Loucy (cell line): ENCODE results near the gene ARL14EP.
A peak's percentile ranks its signal among the peaks of the same experiment; 100 is the strongest.

Source experiments
- H2AFZ ChIP-seq: fragments of 200-600 bp; sonication (generic); 2 replicates; pipeline ENCODE4 v1.6.0; 2016; ENCODE audit warnings: antibody characterized with exemption, mild to moderate bottlenecking, low read length, moderate library complexity
- H3F3A ChIP-seq: fragments of 200-600 bp; 2 replicates; pipeline ENCODE4 v1.6.0; 2016; ENCODE audit warnings: antibody characterized with exemption, low read depth, mild to moderate bottlenecking
- H3K27me3 ChIP-seq: fragments of 200-600 bp; sonication (generic); 2 replicates; pipeline ENCODE4 v1.6.1; 2014; ENCODE audit warnings: low read length, mild to moderate bottlenecking; ENCODE audit not compliant: insufficient read depth, poor library complexity, severe bottlenecking
- H3K36me3 ChIP-seq: fragments of 200-600 bp; sonication (generic); 2 replicates; pipeline ENCODE4 v1.6.1; 2016; ENCODE audit warnings: low read length; ENCODE audit not compliant: insufficient read depth
- H3K4me1 ChIP-seq: fragments of 200-600 bp; sonication (generic); 2 replicates; pipeline ENCODE4 v1.5.1; 2014; ENCODE audit warnings: low read length, mild to moderate bottlenecking; ENCODE audit not compliant: insufficient read depth, poor library complexity, severe bottlenecking
- H3K4me2 ChIP-seq: fragments of 200-600 bp; sonication (generic); 2 replicates; pipeline ENCODE4 v1.6.0; 2014; ENCODE audit warnings: antibody characterized with exemption, low read length, low read depth, mild to moderate bottlenecking; ENCODE audit not compliant: poor library complexity, severe bottlenecking
- H3K4me3 ChIP-seq: fragments of 200-600 bp; sonication (generic); 2 replicates; pipeline ENCODE4 v1.5.1; 2014; ENCODE audit warnings: low read length, mild to moderate bottlenecking, mixed read lengths; ENCODE audit not compliant: poor library complexity, severe bottlenecking
- H3K79me2 ChIP-seq: fragments of 200-600 bp; sonication (generic); 2 replicates; pipeline ENCODE4 v1.6.1; 2014; ENCODE audit warnings: low read length; ENCODE audit not compliant: insufficient read depth
- H3K9ac ChIP-seq: fragments of 200-600 bp; sonication (generic); 2 replicates; pipeline ENCODE4 v1.6.0; 2014; ENCODE audit warnings: mild to moderate bottlenecking, low read depth, low read length, moderate library complexity; ENCODE audit not compliant: poor library complexity, severe bottlenecking
- H3K9me2 ChIP-seq: fragments of 200-600 bp; sonication (generic); replicated peaks from 2 replicates; pipeline ENCODE4 v1.6.1; 2016; ENCODE audit warnings: low read depth, low read length, mixed read lengths
- H3K9me3 ChIP-seq: fragments of 200-600 bp; sonication (generic); 2 replicates; pipeline ENCODE4 v1.6.1; 2014; ENCODE audit warnings: mild to moderate bottlenecking, antibody characterized with exemption, low read length, low read depth; ENCODE audit not compliant: insufficient read depth
- H4K20me1 ChIP-seq: fragments of 200-600 bp; sonication (generic); 2 replicates; pipeline ENCODE4 v1.6.0; 2014; ENCODE audit warnings: antibody characterized with exemption, low read length, mild to moderate bottlenecking; ENCODE audit not compliant: insufficient read depth, poor library complexity, severe bottlenecking
- EZH2phosphoT487 ChIP-seq: fragments of 200-600 bp; IDR thresholded peaks from 2 replicates; pipeline ENCODE4 v1.6.1; 2018; ENCODE audit warnings: antibody characterized with exemption, mild to moderate bottlenecking, moderate library complexity, borderline replicate concordance
- TF ChIP-seq, protein P1 (sequence below): fragments of 200-600 bp; sonication (generic); conservative IDR thresholded peaks from 2 replicates; pipeline ENCODE4 v1.5.1; 2014; ENCODE audit warnings: mild to moderate bottlenecking, antibody characterized with exemption, low read length

The ARL14EP gene

GRCh38 chr11:30333405-30333804 lies 10.5 kb downstream of the ARL14EP start:
- H3K36me3 ChIP-seq = peaks cover 25% of the 10 kb centered on the region; the same call in 1 of the 2 replicates
- no peaks in the 10 kb centered on the region for H3K9me2 ChIP-seq
- H3K27me3 ChIP-seq = no peaks in the 10 kb centered on the region
- no peaks in the 10 kb centered on the region for H3F3A ChIP-seq
- no peak overlapping the region for H3K9ac ChIP-seq
- H3K79me2 ChIP-seq = peaks cover 17% of the 10 kb centered on the region; the same call in 1 of the 2 replicates
- TF ChIP-seq, protein P1, sequence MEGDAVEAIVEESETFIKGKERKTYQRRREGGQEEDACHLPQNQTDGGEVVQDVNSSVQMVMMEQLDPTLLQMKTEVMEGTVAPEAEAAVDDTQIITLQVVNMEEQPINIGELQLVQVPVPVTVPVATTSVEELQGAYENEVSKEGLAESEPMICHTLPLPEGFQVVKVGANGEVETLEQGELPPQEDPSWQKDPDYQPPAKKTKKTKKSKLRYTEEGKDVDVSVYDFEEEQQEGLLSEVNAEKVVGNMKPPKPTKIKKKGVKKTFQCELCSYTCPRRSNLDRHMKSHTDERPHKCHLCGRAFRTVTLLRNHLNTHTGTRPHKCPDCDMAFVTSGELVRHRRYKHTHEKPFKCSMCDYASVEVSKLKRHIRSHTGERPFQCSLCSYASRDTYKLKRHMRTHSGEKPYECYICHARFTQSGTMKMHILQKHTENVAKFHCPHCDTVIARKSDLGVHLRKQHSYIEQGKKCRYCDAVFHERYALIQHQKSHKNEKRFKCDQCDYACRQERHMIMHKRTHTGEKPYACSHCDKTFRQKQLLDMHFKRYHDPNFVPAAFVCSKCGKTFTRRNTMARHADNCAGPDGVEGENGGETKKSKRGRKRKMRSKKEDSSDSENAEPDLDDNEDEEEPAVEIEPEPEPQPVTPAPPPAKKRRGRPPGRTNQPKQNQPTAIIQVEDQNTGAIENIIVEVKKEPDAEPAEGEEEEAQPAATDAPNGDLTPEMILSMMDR = peak; percentile 86
- no peak for TF ChIP-seq EZH2phosphoT487
- H3K4me3 ChIP-seq = no peak overlapping the region
- no peaks in the 10 kb centered on the region for H3K9me3 ChIP-seq
- peaks cover 4% of the 10 kb centered on the region for H4K20me1 ChIP-seq
- H2AFZ ChIP-seq = no peak overlapping the region
- no peak overlapping the region for H3K4me2 ChIP-seq
- H3K4me1 ChIP-seq = peaks cover 7% of the 10 kb centered on the region

- TF ChIP-seq, protein P1 = no peak
- no peak for TF ChIP-seq EZH2phosphoT487
- Histone ChIP-seq H3K9ac (no peak overlapping the region), H3K79me2 (no peaks in the 10 kb centered on the region), H4K20me1 (no peaks in the 10 kb centered on the region), H3F3A (no peaks in the 10 kb centered on the region), H2AFZ (no peak overlapping the region), H3K4me3 (no peak overlapping the region), H3K27me3 (no peaks in the 10 kb centered on the region), H3K36me3 (no peaks in the 10 kb centered on the region), H3K4me1 (no peaks in the 10 kb centered on the region), H3K9me2 (no peaks in the 10 kb centered on the region), H3K4me2 (no peak overlapping the region), H3K9me3 (no peaks in the 10 kb centered on the region)
These were observed 19.8 kb downstream of the ARL14EP start for GRCh38 chr11:30342736-30343166.

DNA sequence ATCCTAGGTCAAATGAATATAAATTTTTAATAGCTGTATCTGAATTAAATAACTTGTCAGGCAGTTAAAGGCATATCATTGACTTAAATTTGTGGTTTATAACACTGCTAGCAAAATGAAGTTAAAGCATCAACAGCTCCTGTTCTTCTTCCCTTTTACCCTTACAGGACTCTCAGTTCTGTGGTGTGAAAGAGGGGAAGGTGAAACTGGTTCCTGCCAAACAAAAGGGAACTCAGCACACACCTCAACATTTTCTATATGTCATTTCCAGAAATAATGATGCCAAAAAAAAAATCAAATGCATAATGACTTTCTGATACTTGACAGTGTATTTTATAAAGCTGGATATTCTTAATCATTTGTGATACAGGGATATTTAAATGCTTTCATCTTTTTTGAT lies 21.2 kb downstream of the ARL14EP start:
- Histone ChIP-seq H3K4me3 (no peak overlapping the region), H3K9me3 (no peaks in the 10 kb centered on the region), H3K79me2 (no peaks in the 10 kb centered on the region), H3K27me3 (no peaks in the 10 kb centered on the region), H3K9me2 (no peaks in the 10 kb centered on the region), H3K36me3 (no peaks in the 10 kb centered on the region), H4K20me1 (no peaks in the 10 kb centered on the region), H3K9ac (no peak overlapping the region), H3K4me1 (no peaks in the 10 kb centered on the region), H2AFZ (no peak overlapping the region), H3F3A (no peaks in the 10 kb centered on the region), H3K4me2 (no peak overlapping the region)
- no peak for TF ChIP-seq EZH2phosphoT487
- TF ChIP-seq, protein P1 = no peak
